GM21717 (cell line): Measurements from ENCODE around the gene C19orf67.

ENCODE experiments used
- ATAC-seq: cut with Tn5 transposase; IDR thresholded peaks from one replicate; pipeline ENCODE4 v1.9.1; 2021; ENCODE audit warnings: mild to moderate bottlenecking, moderate library complexity; ENCODE audit not compliant: unreplicated experiment

Gene C19orf67

GRCh38 chr19:14031719-14032480 is 53.7 kb downstream of the C19orf67 start, which contains the start of gene IL27RA:
TSS of gene IL27RA (plus strand) at chr19:14031762. CDS start at chr19:14031873, 111 bp downstream.
- no peak for ATAC-seq
